HCT116 (cell line): Measurements from ENCODE around the gene ZNF214. TPM values are rescaled to one million over a fixed set of nuclear protein-coding genes. Genes with fewer than 3 reads are reported as not detected.

Experiments used
- ATAC-seq: fragments of 200-7000 bp; cut with Tn5 transposase; 2 replicates; pipeline ENCODE4 v1.9.1; 2020; ENCODE audit warnings: mild to moderate bottlenecking, moderate library complexity
- BruUV-seq: library from RNA; stranded (reverse); fragments of 400-500 nt; replicated peaks from 2 replicates; lab custom pipeline; 2021; lab: Mats Ljungman, UMichigan
- CTCF ChIA-PET: fragments of 300-600 bp; sonication (Branson Sonifier 250); formaldehyde crosslinking; loops from one replicate; lab custom pipeline; 2021; ENCODE audit warnings: antibody characterized with exemption; lab: Charles Lee
- POLR2A ChIA-PET: fragments of 300-600, 350-600 bp; sonication (Branson Sonifier 250); formaldehyde crosslinking; loops from one replicate; lab custom pipeline; 2021; ENCODE audit warnings: antibody characterized with exemption; lab: Charles Lee
- RAD21 ChIA-PET, 2 experiments: fragments of 300-600 bp; sonication (Branson Sonifier 250); formaldehyde crosslinking; loops; one replicate each; lab custom pipeline; 2023; ENCODE audit warnings: low total read pairs in 2 of 2; ENCODE audit not compliant: uncharacterized antibody in 2 of 2, unreplicated experiment in 2 of 2, low non-redundant PET in 1 of 2; lab: Charles Lee
- DNase-seq: peaks from one replicate; pipeline ENCODE4 v3.0.0-alpha.2; 2010; ENCODE audit warnings: low read depth, low spot score
- H2AFZ ChIP-seq: fragments of 200-600 bp; shearing (Covaris generic), sonication (generic); 2 replicates; pipeline ENCODE4 v1.6.1; 2017; ENCODE audit warnings: low read depth, mixed run types, mixed read lengths, antibody characterized with exemption, low read length; ENCODE audit not compliant: poor library complexity, severe bottlenecking
- H3K27ac ChIP-seq: 2 replicates; pipeline ENCODE4 v1.5.1; 2012; ENCODE audit warnings: low read depth, low read length
- H3K27me3 ChIP-seq: fragments of 200-600 bp; sonication (generic); 2 replicates; pipeline ENCODE4 v1.6.1; 2016; ENCODE audit warnings: mixed run types, low read length, mixed read lengths; ENCODE audit not compliant: insufficient read depth
- H3K36me3 ChIP-seq, 2 experiments: fragments of 200-500 bp in 1 of 2; fragments of 200-600 bp in 1 of 2; sonication (Bioruptor generic) in 1 of 2; sonication (generic) in 1 of 2; 2 replicates each; pipeline versions ENCODE4 v1.5.1 to v1.6.1; 2014 to 2016; ENCODE audit warnings: low read length in 2 of 2, inconsistent platforms in 1 of 2, mixed read lengths in 1 of 2, mixed run types in 1 of 2; ENCODE audit not compliant: insufficient read depth in 2 of 2, control insufficient read depth in 1 of 2
- H3K4me1 ChIP-seq, 2 experiments: fragments of 200-600 bp in 1 of 2; sonication (generic) in 1 of 2; 2 replicates each; pipeline versions ENCODE4 v1.5.1 to v1.6.1; 2012 to 2017; ENCODE audit warnings: low read length in 2 of 2, inconsistent platforms in 1 of 2, mild to moderate bottlenecking in 1 of 2, mixed read lengths in 1 of 2, mixed run types in 1 of 2, moderate library complexity in 1 of 2; ENCODE audit not compliant: insufficient read depth in 2 of 2, control insufficient read depth in 1 of 2
- H3K4me2 ChIP-seq: fragments of 200-600 bp; sonication (generic); 2 replicates; pipeline ENCODE4 v1.6.1; 2017; ENCODE audit warnings: mixed run types, low read length, mixed read lengths
- H3K4me3 ChIP-seq, 2 experiments: fragments of 200-600 bp in 1 of 2; sonication (generic) in 1 of 2; replicated peaks in 1 of 2; 2 replicates each; pipeline ENCODE4 v1.5.1; 2011 to 2016; ENCODE audit warnings: low read length in 2 of 2, control low read depth in 1 of 2, low read depth in 1 of 2, mild to moderate bottlenecking in 1 of 2, mixed read lengths in 1 of 2, mixed run types in 1 of 2
- H3K79me2 ChIP-seq: fragments of 200-600 bp; sonication (generic); 2 replicates; pipeline ENCODE4 v1.6.1; 2017; ENCODE audit warnings: mild to moderate bottlenecking, mixed run types, low read length, moderate library complexity, mixed read lengths; ENCODE audit not compliant: insufficient read depth
- H3K9ac ChIP-seq: fragments of 200-600 bp; sonication (generic); 2 replicates; pipeline ENCODE4 v1.6.1; 2016; ENCODE audit warnings: low read length, mixed read lengths
- H3K9me2 ChIP-seq: fragments of 200-600 bp; sonication (generic), shearing (Covaris generic); 2 replicates; pipeline ENCODE4 v1.6.1; 2017; ENCODE audit warnings: mixed run types, mild to moderate bottlenecking, moderate library complexity; ENCODE audit not compliant: insufficient read depth
- H3K9me3 ChIP-seq, 2 experiments: fragments of 200-500 bp in 1 of 2; fragments of 200-600 bp in 1 of 2; sonication (Bioruptor generic) in 1 of 2; sonication (generic) in 1 of 2; 2 replicates each; pipeline ENCODE4 v1.6.1; 2014 to 2017; ENCODE audit warnings: low read length in 2 of 2, mixed read lengths in 2 of 2, inconsistent platforms in 1 of 2, low read depth in 1 of 2, mild to moderate bottlenecking in 1 of 2, mixed run types in 1 of 2, moderate library complexity in 1 of 2; ENCODE audit not compliant: control insufficient read depth in 1 of 2, insufficient read depth in 1 of 2
- H4K20me1 ChIP-seq: fragments of 200-600 bp; sonication (generic), shearing (Covaris generic); 2 replicates; pipeline ENCODE4 v1.6.1; 2017; ENCODE audit warnings: mixed run types, mild to moderate bottlenecking, moderate library complexity; ENCODE audit not compliant: insufficient read depth
- ATF3 ChIP-seq: IDR thresholded peaks from 2 replicates; pipeline ENCODE4 v1.6.1; 2012
- CEBPB ChIP-seq: IDR thresholded peaks from 2 replicates; pipeline ENCODE4 v1.6.1; 2012; ENCODE audit warnings: low read depth
- EGR1 ChIP-seq: IDR thresholded peaks from 2 replicates; pipeline ENCODE4 v1.6.1; 2012; ENCODE audit warnings: low read depth
- ELF1 ChIP-seq: IDR thresholded peaks from 2 replicates; pipeline ENCODE4 v1.6.1; 2012; ENCODE audit warnings: low read depth, borderline replicate concordance
- EZH2phosphoT487 ChIP-seq: fragments of 200-600 bp; IDR thresholded peaks from 2 replicates; pipeline ENCODE4 v1.6.1; 2018; ENCODE audit warnings: antibody characterized with exemption, borderline replicate concordance
- FOSL1 ChIP-seq: IDR thresholded peaks from 2 replicates; pipeline ENCODE4 v1.6.1; 2012; ENCODE audit warnings: low read depth
- POLR2A ChIP-seq: IDR thresholded peaks from 2 replicates; pipeline ENCODE4 v1.7.0; 2011; ENCODE audit warnings: borderline replicate concordance; ENCODE audit not compliant: insufficient read depth, insufficient read length; ENCODE audit errors: extremely low read depth
- REST ChIP-seq: IDR thresholded peaks from 2 replicates; pipeline ENCODE4 v1.6.1; 2012; ENCODE audit warnings: low read depth
- SIN3A ChIP-seq: IDR thresholded peaks from 2 replicates; pipeline ENCODE4 v1.6.1; 2012; ENCODE audit warnings: low read depth
- TCF7L2 ChIP-seq: IDR thresholded peaks from 2 replicates; pipeline ENCODE4 v1.7.0; 2011; ENCODE audit warnings: borderline replicate concordance, inconsistent platforms; ENCODE audit not compliant: insufficient read depth, insufficient read length; ENCODE audit errors: extremely low read depth
- ZFX ChIP-seq: fragments of 450-650 bp; IDR thresholded peaks from 2 replicates; pipeline ENCODE4 v1.6.1; 2017
- intact Hi-C: fragments of 100-400 bp; cut with micrococcal nuclease; formaldehyde crosslinking; loops from 2 replicates; pipeline ENCODE4 v1.10.0; 2022
- total RNA-seq: library from RNA; stranded (reverse); gene quantifications from one replicate; pipeline ENCODE4 v1.2.1, GENCODE V29; 2021; ENCODE audit not compliant: unreplicated experiment
- TF ChIP-seq, protein P1 (sequence below), 3 experiments: fragments of 200-600 bp in 1 of 3; sonication (generic) in 1 of 3; IDR thresholded peaks in 2 of 3; conservative IDR thresholded peaks in 1 of 3; 2 replicates each; pipeline ENCODE4 v1.5.1; 2012 to 2017; ENCODE audit warnings: low read depth in 2 of 3, low read length in 2 of 3, antibody characterized with exemption in 1 of 3, borderline replicate concordance in 1 of 3, control low read depth in 1 of 3, mild to moderate bottlenecking in 1 of 3, mixed read lengths in 1 of 3, mixed run types in 1 of 3, moderate library complexity in 1 of 3; ENCODE audit not compliant: insufficient read depth in 1 of 3

Gene ZNF214
- total RNA-seq, 1 experiment from 2014 or later: 2.1 TPM

DNA sequence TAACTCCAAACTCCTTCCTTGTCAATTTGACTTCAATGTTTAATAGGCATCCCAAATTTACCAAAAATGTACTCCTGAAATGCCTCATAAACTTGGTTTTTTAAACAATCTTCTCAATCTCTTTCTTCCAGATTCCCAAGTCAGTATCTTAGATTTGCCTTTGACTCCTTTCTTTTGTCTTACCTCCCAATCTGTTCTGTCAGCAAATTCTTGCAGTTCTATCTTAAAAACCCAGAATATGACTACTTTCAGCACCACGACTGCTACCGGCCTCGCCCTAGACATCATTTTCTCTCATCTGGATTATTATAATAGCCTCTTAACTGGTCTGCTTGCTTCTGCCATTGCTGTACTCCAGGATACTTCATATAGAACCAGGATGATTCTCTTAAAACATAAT is 8.0 kb upstream of the ZNF214 start:
- POLR2A ChIA-PET: no interaction called here
- no peaks in the 10 kb centered on the region for H3K4me1 ChIP-seq
- TF ChIP-seq POLR2A: no peak
- TF ChIP-seq ZFX: no peak
- TF ChIP-seq REST: no peak
- TF ChIP-seq SIN3A: no peak

GRCh38 chr11:7021318-7021717 is 1.2 kb upstream of the ZNF214 start:
- RAD21 ChIA-PET: no interaction called here
- DNase-seq: no peak
- BruUV-seq: no TSS peak
- Histone ChIP-seq H3K9me2 (peaks cover 2% of the 10 kb centered on the region; the same call in 1 of the 2 replicates), H3K79me2 (no peaks in the 10 kb centered on the region), H3K9ac (no peak overlapping the region), H3K36me3 (no peaks in the 10 kb centered on the region), H3K4me1 (peaks cover 7 to 21% of the 10 kb centered on the region in 2 experiments), H3K4me3 (no peak overlapping the region), H2AFZ (no peak overlapping the region), H4K20me1 (no peaks in the 10 kb centered on the region), H3K27ac (no peak overlapping the region), H3K4me2 (no peak overlapping the region), H3K27me3 (no peaks in the 10 kb centered on the region), H3K9me3 (no peaks in the 10 kb centered on the region)
- intact Hi-C loops: no loop called here
- POLR2A ChIA-PET: no interaction called here
- no peak for ATAC-seq
- CTCF ChIA-PET: no interaction called here
- TF ChIP-seq EZH2phosphoT487: no peak
- TF ChIP-seq, protein P1, sequence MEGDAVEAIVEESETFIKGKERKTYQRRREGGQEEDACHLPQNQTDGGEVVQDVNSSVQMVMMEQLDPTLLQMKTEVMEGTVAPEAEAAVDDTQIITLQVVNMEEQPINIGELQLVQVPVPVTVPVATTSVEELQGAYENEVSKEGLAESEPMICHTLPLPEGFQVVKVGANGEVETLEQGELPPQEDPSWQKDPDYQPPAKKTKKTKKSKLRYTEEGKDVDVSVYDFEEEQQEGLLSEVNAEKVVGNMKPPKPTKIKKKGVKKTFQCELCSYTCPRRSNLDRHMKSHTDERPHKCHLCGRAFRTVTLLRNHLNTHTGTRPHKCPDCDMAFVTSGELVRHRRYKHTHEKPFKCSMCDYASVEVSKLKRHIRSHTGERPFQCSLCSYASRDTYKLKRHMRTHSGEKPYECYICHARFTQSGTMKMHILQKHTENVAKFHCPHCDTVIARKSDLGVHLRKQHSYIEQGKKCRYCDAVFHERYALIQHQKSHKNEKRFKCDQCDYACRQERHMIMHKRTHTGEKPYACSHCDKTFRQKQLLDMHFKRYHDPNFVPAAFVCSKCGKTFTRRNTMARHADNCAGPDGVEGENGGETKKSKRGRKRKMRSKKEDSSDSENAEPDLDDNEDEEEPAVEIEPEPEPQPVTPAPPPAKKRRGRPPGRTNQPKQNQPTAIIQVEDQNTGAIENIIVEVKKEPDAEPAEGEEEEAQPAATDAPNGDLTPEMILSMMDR (IDR thresholded peaks at IDR 0.05 in 2 of 3, conservative IDR thresholded peaks at IDR 0.05 in 1 of 3; ENCODE audit: borderline replicate concordance in 1 of 3, insufficient read depth in 1 of 3, low read depth in 2 of 3, low read length in 2 of 3): no peak
- no peak for TF ChIP-seq TCF7L2
- TF ChIP-seq EGR1: no peak
- TF ChIP-seq ATF3: no peak
- no peak for TF ChIP-seq FOSL1
- TF ChIP-seq ELF1: no peak
- TF ChIP-seq POLR2A: no peak
- TF ChIP-seq CEBPB: no peak
- no peak for TF ChIP-seq ZFX

More for the DNA sequence above, 8.0 kb upstream of the ZNF214 start:
- Histone ChIP-seq H3K4me3 (no peak overlapping the region), H2AFZ (no peak overlapping the region), H3K9me3 (no peaks in the 10 kb centered on the region), H3K79me2 (no peaks in the 10 kb centered on the region), H3K9ac (no peak overlapping the region), H4K20me1 (no peaks in the 10 kb centered on the region), H3K36me3 (no peaks in the 10 kb centered on the region), H3K4me2 (no peak overlapping the region), H3K27ac (no peak overlapping the region), H3K9me2 (no peaks in the 10 kb centered on the region), H3K27me3 (no peaks in the 10 kb centered on the region)
- intact Hi-C loops: no loop called here
- ChIA-PET CTCF (no interaction called here), RAD21 (no interaction called here)
- ATAC-seq: no peak
- DNase-seq: no peak
- no TSS peak for BruUV-seq
